HG03571 (cell line): ENCODE results near the gene MYO5A.
A peak's percentile ranks its signal among the peaks of the same experiment; 100 is the strongest.
"Not testable (repeated sequence)": the region's sequence is repeated elsewhere in the genome, so short reads cannot be mapped to it uniquely, and the experiment has no call there.

Source experiments
- ATAC-seq: cut with Tn5 transposase; IDR thresholded peaks from one replicate; pipeline ENCODE4 v1.9.1; 2021; ENCODE audit not compliant: unreplicated experiment

The MYO5A gene

DNA sequence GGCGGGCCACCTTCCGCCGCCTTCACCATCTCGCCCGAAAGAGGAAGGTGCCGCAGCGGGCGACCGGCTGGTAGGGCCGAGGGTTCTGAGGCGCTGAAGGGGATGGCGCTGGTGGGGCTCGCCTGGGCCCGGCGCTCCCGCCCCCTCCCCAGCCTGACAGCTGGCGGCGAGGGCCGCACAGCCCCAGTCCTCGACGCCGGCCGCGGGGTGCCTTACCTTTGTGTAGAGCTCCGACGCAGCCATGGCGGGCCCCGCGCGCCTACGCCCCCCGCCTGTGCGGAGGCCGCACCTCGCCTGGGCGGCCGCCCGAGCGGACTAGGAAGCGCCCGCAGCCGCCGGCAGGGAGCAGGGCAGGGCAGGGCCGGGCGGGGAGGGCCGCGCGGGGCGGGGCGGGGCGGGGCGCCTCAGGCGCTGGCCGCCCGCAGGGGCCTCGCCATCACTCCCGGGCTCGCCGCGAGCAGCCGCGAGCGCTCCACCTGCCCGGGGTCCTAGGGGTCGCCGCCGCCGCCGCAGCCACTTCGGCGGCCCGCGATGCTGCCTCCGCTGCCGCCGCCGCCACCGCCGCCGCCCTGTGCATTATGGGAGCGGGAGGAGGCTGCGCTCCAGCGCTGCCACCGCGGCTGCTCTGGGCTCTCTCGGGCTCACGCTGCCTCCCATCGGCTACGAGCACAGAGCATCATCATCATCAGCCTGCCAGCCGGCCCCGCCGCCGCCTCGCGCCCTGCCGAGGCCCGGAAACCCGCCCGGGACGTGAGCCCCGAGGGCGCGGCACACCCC is at the start of gene MYO5A:
Gene MYO5A, minus strand, starts transcription at position 317 of the 777 bp plus-strand sequence. Its CDS starts 74 bp downstream, at position 243.
- ATAC-seq = peak; percentile 79

DNA sequence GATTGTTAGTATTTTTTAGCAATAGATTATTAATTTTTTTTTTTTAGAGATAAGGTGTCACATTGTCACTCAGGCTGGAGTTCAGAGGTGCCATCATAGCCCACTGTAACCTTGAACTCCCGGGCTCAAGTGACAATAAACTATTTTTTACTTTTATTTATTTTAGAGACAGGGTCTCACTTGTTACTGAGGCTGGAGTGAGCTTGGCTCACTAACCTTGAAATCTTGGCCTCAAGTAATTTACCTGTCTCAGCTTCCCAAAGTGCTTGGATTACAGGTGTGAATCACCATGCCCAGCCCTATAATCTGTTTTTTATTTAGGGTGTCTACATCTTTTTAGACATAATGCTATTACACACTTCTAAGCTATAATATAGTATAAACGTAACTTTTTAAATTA is 48.0 kb upstream of the MYO5A start:
- no peak for ATAC-seq

DNA sequence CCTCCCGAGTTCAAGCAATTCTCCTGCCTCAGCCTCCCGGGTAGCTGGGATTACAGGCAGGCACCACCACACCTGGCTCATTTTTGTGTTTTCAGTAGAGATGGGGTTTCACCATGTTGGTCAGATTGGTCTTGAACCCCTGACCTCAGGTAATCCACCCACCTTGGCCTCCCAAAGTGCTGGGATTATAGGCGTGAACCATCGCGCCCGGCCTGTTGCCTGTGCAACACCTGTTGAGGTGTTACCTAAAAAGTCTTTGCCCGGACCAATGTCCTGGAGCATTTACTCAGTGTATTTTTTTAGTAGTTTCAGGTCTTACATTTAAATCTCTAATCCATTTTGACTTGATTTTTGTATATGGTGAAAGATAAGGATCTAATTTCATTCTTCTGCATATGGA is 46.9 kb upstream of the MYO5A start:
- not testable (repeated sequence) for ATAC-seq

DNA sequence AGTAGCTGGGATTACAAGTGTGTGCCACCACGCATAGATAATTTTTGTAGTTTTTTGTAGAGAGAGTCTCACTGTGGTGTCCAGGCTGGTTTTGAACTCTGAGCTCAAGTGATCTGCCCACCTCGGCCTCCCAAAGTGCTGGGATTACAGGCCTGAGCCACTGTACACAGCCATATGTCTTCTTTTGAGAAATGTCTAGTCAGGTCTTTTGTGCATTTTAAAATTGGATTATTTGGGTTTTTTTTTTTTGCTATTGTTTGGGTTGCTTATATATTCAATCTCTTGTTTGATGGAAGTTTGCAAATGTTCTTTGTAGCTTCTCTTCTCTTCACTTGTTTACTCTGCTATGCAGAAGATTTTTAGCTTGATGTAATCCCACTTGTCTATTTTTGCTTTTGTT is 46.4 kb upstream of the MYO5A start:
- no peak for ATAC-seq

DNA sequence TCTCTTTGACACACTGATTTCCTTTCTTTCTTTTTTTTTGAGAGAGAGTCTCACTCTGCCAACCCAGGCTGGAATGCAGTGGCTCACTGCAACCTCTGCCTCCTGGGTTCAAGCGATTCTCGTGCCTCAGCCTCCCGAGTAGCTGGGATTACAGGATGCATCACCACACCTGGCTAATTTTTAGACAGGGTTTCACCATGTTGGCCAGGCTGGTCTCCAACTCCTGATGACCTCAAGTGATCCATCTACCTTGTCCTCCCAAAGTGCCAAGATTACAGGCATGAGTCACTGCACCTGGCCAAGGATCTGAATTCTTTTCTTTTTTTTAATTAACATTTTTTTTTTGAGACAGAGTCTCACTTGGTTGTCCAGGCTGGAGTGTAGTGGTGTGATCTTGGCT is 45.9 kb upstream of the MYO5A start:
- ATAC-seq = not testable (repeated sequence)

DNA sequence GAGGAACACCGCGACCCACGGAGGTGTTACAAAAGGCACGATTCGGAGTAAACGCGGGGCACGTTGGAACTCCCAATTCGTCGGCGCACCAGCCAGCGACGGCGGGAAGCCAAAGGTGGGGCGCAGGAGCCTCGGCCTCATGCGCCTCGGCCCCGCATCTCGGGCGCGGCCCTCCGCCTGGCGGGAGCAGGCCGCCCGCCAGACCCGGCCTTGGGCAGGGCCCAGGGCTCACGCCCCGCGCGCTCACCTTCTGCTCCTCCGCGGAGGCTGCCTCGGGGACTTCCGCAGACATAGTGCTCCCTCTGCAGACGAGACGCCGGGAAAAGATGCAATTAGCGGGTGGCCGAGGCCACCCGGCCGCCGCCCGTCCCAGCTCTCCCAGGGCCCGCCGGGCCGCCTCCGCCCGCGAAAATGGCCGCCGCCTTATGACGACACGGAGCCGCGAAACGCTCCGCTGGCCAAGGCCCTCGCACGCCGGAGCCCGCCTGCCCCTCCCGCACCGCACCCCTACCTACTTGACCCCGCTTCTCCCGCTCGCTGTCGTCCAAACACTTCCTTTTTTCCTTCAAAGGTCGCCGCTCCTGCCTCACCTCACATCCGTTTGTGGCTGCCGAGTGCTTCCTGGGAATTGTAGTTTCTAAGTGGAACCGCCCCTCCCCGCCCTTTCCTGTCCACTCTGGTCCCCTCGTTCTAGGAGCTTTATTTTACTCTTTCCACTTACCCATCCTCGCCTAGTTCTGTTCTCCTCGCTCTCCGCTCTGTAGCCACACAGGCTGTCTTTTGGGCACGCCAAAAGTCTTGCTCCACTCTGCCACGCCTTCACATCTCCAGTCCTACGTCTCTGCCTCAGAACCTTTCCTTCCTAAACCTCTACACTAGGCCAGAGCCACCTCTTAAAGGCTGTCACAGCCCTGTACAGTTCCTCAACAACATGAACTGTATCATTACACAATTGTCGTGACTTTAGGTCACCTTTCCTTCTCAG is 40.2 kb upstream of the MYO5A start, which contains the start of gene ARPP19:
Gene ARPP19, minus strand, starts transcription at position 430 of the 985 bp plus-strand sequence. Its CDS starts 138 bp downstream, at position 292.
- ATAC-seq = peak; percentile 71

DNA sequence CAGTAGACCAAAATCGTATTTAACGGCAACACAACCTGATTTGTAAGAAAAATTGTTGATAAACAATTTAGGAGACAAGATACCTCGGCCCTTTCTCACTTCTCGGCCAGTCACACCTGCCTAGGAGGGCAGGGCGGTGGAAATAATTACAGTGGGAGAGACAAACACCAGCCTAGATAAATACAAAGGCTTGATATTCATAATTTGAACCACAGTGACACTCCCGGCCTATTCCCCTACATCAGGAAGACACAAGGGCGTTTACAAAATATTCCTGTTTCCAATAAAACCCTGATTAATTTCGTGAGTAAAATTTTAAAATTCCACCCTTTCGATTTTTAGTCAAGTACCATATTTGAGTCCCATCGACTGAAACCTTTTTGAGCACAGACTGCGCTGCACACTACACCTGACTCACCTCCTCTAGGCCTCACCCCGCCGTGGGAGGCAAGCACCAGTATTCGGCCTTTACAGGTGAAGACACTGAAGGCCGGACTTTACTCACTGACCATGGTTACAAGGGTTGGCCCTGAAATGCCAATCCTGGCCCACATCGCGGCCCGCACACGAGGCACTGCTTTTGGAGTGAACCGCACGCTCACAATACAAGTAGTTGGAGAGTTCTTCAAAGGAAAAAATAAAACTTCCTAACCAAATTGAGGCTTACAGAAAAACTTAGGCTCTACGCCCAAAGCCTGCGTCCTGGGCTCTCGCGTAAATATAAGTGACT is 39.4 kb upstream of the MYO5A start:
- ATAC-seq = no peak

DNA sequence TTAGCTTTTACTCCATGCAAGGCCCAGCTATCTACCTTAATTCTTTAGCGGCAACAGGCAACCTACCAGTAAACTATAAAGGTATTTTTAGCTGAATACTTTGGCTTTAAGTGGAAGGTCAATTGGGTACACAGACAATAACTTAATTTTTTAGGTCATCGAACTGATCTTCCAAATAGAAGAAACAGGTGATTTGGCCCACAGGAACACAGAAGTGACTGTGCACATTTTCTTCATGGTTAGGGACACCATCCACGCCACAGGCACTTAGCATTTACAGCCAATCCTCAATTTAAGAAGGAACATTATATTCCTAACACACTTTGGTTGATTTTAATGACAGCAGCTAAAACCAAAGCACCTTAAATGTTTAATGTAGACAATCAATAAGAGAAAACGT is 38.2 kb upstream of the MYO5A start:
- no peak for ATAC-seq

DNA sequence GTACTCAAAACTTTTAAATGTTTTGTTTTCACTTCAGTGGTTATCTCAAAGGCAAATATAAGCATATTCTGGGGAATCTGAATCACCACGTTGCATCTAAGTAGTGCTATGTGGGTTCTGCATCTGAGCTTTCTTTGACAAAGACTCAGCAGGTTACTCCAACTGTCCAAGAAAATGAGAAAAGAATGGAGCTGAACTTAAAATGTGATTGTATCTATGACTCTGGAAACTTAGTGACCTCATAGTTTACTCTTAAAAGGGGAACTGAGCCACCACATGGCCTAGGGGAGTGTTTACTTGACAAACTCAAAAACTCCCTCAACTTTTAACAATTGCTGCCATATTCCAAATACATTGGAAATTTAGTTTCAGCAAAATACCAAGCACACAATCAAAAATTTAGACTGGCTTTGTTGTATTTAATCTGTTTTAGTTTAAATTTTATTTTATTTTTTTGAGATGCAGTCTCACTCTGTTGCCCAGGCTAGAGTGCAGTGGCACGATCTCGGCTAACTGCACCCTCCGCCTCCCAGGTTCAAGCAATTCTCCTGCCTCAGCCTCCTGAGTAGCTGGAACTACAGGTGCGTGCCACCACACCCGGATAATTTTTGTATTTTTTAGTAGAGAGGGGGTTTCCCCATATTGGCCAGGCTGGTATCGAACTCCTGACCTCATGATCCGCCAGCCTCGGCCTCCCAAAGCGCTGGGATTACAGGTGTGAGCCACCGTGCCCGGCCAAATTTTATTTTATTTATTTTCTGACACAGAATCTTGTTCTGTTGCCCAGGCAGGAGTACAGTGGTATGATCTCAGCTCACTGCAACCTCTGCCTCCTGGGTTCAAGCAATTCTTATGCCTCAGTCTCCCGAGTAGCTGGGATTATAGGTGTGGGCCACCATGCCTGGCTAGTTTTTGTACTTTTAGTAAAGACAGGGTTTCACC is 37.0 kb upstream of the MYO5A start:
- ATAC-seq = peak; percentile 44

DNA sequence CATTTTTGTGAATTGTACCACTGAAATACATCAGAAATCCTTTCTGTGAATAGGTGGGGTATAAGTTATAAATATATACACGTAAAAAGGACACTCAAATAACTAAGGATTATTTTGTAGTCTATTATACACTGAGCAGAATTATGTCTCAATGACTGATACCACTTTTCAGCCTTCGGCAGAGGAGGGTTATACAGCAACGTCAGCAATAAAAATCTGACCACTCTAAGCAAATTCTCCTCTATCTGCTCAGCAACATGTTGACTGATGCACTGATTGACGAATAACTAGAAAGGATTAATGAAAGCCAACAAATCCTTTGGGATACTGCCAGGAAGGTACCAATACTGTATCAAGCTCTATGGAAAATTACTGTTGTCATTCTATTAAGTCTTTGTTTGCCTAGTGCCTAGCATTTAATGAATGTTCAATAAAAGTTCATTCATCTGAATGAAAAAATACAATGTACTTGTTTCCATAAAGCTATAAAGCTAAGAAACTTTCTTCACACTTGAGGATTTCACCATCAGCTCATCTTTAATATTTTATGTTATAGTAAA is 34.9 kb upstream of the MYO5A start:
- ATAC-seq = no peak

DNA sequence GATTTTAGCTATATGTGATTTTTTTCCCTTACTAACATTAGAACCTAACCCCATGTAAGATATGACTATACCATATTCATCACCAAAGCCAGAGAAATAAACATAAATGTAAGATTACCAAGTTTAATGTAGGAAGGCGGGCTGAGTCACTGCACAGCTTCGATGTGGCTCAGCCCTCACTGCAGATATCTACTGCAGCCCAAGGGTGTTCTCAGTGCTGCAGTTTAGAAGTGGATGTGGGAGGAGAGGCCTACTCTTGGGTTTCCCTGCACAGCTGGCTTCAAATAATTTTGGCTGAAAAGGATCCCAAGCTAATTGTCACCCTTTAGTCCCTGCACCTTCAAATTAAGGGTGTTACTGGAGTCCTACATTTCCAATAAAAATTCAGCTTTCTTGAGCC is 30.9 kb upstream of the MYO5A start:
- ATAC-seq = no peak

DNA sequence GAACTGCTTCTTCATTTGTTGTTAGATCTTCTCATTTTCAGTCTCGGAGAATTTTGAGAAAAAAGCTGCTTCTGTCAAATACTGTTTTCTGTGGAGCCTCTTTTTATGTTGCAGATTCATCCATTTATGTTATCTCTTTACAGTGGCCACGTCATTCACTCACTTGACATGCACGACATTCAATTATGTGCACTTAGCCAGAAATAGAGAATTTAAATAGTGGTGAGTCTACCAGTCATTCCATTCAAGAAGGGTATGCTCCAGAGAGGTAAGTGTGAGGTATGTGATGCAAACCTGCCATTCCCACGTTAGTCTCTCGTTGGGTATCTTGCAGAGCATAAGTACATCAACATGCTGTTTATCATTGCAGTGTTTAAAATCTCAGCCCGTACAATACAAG is 30.3 kb upstream of the MYO5A start:
- ATAC-seq = no peak

DNA sequence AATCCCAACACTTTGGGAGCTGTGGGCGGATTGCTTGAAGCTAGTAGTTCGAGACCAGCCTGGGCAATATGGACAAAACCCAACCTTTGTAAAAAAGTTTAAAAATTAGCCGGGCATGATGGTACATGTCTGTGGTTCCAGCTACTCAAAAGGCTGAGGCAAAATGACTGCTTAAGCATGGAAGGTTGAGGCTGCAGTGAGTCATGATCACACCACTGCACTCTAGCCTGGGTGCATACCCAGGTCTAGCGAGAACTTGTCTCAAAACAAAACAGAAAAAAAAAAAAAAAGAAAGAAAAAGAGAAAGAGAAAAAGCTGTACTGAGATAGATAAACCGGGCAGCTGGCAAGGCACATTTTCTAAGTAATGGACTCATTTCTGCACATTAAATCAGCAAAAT is 29.5 kb upstream of the MYO5A start:
- ATAC-seq = peak; percentile 90

DNA sequence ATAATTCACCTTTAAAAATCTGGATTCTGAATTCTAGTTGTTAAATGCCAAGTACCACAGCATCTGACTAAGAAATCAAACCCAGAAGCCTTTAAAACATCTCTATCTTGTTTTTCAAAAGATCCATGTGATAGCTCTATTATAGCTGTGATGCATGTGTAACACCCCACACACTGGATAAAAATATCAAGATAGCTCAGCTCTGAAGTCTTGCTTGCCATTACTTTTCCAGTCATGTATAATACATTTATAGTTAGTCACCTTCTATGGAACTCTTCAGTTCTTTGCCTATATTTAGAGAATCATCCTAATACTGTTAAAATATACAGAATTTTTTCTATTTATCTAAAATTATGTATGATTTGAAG is 28.6 kb upstream of the MYO5A start:
- no peak for ATAC-seq

DNA sequence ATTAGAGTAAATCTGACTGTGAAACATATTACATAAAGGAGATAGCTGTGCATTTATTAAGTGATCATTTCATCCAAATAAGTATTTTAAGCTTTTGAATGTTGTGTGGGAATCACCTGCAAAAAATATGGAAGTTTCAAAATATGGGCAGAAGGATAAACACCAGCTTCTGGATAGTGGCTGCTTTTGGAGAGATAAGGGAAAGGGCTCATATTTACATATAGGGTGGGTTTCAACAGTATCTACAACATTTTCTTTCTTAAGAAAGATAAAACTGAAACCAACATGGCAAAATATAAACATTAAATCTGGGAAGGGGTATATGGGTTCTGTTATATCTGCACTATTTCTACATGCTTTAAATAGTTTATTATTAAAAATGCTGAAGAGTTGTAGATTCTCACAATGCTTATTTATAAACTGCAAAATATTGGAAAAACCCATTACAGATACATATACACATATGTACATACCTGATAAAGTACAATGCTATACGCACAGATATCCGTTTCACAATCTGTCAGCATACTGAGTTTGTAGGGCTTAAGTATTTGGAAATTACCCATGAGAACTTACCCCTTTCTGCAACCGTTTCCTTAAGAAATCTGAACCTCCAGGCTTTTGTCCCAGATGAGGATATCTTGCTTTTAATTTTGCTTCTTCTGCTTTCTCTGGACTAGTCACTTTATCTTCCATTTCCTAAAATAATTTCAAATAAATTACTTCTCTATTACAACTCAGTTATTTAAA is 28.0 kb upstream of the MYO5A start:
- ATAC-seq = no peak

DNA sequence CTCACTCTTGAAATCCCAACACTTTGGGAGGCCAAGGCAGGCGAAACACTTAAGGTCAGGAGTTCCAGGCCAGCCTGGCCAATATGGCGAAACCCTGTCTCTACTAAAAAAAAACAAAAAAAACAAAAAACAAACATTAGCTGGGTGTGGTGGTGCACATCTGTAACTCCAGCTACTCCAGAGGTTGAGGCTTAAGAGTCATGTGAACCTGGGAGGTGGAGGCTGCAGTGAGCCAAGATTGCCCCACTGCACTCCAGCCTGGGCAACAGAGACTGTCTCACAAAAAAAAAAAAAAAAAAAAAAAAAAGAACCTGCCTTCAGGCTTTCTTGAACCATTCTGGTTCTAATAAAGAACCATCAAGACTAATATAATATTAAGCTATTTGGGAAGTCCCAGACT is 23.6 kb upstream of the MYO5A start:
- no peak for ATAC-seq

DNA sequence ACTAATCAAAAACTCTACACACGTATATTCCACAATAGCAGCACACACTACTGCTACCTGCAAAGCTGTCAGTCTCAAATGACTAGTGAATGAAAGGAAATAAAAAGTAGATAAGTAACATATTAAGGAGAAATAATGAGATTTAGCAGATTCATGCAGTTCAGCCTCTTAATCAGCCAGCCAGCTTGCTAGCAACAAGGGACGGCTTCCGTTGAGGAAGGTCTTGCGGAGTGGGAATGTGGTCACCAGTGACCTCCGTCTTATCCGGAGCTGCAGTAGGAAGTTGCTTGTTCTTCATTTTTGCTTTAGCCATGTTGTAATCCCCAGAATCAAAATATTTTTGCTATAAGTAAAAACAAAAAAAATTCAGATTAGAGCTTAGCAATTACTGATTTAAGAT is 23.1 kb upstream of the MYO5A start:
- no peak for ATAC-seq

DNA sequence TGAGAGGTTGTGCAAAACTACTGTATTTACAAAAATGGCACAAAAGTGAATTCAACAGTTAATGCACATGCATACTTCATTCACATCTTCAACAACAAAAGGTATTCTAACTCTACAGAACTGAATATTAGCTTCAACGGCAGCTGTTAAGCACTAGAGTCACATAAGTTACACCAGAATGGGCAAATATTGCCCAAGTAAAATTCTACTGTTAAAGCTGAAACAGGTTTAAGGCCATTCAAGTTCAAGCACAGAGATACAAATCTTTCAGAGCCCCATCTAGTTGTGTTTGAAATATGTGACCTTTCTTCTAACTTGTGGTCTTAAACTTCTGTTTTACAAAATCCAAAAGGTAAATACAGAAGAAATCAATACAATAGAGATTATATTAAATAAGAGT is 22.5 kb upstream of the MYO5A start:
- ATAC-seq = not testable (repeated sequence)
